GM12873 (cell line): Measurements from ENCODE around the gene PCDH9.
A peak's percentile ranks its signal among the peaks of the same experiment; 100 is the strongest.

ENCODE experiments used
- TF ChIP-seq, protein P1 (sequence below): IDR thresholded peaks from 2 replicates; pipeline ENCODE4 v1.5.1; 2012; ENCODE audit warnings: low read depth, mild to moderate bottlenecking, moderate library complexity, low read length, control low read depth; ENCODE audit not compliant: insufficient read depth; ENCODE audit errors: missing control alignments

PCDH9 gene

DNA sequence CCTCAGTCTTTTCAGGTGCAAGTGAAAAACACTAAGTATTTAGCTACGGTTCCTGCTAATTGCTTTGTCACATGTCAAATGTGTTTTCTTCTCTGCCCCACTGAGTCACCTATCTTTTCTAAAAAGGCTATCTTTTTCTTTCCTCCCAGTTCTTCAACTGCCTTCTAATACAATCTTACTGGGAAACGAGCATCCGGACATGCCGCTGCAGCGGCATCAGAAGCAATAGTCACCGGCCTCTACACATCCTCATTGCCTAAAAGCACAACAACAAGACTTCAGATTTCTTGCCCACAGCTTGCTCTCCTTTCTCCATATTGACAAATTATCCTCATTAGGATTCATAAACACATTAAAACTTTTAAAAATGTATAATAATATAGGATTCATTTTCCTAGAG lies 1.2 kb downstream of the PCDH9 start:
- TF ChIP-seq, protein P1, sequence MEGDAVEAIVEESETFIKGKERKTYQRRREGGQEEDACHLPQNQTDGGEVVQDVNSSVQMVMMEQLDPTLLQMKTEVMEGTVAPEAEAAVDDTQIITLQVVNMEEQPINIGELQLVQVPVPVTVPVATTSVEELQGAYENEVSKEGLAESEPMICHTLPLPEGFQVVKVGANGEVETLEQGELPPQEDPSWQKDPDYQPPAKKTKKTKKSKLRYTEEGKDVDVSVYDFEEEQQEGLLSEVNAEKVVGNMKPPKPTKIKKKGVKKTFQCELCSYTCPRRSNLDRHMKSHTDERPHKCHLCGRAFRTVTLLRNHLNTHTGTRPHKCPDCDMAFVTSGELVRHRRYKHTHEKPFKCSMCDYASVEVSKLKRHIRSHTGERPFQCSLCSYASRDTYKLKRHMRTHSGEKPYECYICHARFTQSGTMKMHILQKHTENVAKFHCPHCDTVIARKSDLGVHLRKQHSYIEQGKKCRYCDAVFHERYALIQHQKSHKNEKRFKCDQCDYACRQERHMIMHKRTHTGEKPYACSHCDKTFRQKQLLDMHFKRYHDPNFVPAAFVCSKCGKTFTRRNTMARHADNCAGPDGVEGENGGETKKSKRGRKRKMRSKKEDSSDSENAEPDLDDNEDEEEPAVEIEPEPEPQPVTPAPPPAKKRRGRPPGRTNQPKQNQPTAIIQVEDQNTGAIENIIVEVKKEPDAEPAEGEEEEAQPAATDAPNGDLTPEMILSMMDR: no peak

DNA sequence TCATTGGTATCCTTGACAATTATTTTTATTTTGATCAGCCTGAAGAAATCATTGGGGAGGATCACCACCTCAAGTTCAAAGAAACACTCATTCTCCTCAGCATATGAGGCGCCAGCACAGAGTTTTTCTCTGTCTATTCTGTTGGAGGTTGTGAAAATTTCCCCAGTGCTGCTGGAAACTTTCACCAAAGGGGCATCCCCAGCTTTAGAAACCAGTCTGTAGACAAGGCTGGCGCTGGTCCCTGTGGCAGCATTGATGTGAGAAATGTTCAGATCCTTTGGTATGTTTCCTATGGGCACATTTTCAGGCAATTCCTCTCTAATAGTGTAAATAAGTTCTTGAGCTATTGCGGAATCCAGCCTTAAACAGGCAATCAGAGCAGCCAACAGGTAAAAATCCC lies 2.1 kb downstream of the PCDH9 start:
- TF ChIP-seq, protein P1: no peak

DNA sequence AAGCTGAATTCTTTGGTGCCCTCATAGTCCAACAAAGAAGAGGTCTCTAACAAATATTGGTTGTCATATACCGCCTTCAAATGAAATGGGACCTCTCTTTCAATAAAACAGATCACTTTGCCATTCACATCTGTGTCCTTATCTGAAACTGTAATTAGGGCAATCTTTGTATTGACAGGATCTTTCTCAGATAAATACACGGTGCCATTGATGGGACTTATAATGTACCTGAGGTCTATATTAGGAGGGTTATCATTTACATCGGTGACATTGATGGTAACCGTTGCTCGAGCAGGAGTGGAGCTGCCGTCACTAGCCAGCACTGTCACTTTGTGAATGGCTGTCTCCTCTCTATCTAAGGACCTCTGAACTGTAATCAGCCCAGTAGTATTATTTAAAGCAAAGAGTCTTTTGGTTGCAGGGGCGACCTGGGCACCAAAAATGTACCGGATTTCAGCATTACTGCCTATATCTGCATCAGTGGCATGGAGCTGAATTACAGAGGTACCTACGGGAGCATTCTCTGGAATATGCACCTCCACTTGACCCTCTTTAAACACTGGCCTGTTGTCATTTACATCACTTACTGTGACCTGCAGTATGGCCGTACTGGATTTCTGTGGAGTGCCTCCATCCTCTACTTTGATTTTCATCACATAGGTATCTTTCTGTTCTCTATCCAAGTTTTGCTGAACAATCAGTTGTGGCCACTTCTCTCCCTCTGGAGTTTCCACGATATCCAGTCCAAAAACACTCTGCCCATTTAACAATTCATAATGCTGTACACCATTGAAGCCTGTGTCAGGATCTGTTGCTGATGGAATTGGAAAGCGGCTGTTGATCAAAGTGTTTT lies 2.8 kb downstream of the PCDH9 start:
- TF ChIP-seq, protein P1: no peak

DNA sequence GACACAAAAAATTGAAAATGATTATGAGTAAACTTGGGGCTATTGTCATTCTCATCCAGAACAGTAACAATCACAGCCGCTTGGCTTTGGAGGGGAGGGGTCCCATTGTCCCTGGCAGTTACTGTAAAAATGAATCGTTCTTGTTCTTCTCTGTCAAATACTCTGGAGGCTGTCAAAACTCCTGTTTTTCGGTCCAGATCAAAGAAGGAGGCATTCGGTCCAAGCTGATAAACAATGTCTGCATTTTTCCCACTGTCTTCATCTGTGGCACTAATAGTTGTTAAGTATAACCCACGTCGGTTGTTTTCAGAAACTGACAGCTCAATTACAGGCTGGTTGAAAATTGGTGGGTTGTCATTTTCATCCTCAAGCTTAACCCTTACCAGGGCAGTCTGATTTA lies 3.4 kb downstream of the PCDH9 start:
- TF ChIP-seq, protein P1: no peak

DNA sequence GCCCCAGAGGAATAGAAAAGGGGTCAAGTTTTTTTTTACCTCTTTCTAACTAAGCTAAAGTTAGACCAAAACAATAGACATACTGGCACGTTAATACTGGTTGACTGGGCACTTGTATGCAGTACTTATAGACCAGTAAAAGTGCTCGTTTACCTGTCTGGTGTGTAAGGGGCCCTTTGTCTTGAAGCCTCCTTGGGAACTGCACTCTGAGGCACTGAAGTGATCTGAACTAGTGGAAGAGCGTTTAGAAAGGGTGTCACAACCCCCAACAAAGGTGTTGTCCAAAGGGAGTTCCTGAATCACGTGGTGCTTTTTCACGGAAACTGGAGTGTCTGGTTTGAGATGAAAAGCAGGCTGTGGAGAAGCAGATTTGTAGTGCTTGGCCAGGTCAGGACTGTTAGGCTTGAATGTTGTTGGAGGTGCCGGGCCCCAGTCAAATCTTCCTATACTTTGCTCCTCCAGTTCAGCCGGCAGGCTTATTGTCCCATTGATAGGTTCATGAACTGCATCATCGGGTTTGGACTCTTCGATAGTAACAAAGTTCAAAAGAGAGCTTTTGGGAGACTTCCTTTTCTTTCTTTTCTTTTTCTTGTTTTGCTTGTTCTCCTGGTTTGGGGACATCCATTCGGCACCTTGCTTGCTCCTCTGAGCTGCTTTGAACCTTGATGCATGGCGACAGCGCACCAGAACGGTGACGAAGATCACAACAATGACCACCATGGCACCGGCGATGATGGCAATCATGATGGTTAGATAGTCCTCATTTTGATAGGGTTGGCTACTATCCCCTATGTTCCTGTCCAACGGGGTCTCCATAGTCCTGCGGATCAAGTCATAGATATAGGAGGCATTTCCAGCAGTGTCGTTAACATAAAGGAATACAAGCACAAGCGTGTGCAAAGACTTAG lies 4.6 kb downstream of the PCDH9 start:
- TF ChIP-seq, protein P1: no peak

DNA sequence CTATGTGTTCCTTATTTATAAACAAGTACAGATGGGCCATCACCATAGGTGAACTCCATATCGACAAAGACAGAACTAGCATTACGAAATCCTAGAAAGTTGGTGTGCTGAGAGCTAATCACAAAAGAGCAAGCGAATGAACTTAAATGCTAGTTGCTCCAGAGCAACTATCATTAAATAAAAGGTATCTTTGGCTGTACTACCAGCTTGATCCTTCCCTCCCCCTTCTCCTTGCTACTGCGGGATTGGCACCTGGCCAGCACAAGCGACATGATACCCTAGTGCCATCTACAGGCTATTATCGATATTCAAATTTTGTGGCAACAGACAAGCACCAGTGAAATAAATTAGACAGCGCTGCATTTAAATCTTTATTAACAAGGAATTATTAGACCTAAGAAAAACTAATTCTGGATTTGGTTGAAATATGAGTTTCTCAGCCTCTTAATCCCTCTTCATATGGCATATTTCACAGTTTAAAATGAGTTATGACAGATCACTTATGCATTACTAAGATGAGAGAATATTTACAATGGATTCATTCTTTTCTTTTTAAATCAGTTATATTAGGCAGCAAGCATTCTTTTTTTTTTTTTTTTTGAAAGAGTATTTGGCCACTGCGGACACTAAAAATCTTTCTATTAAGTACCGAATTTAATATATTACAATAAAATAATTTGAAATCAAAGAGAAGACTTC lies 5.8 kb downstream of the PCDH9 start:
- TF ChIP-seq, protein P1: peak; percentile 31
